Vagina (tissue), 2 donors: Measurements from ENCODE around the gene RAB20.

Source experiments
- POLR2AphosphoS5 ChIP-seq, 2 donors: sonication (generic); formaldehyde crosslinking; IDR thresholded peaks; one replicate each; pipeline ENCODE4 v1.9.0; 2017; ENCODE audit warnings: antibody characterized with exemption in 2 of 2, mild to moderate bottlenecking in 2 of 2, low read depth in 1 of 2; ENCODE audit not compliant: insufficient read depth in 1 of 2
- TF ChIP-seq, protein P1 (sequence below), 3 experiments: fragments of 450-650 bp in 2 of 3; fragments of 200-600 bp in 1 of 3; sonication (generic) in 1 of 3; IDR thresholded peaks; one replicate each; pipeline ENCODE4 v1.5.1; 2017 to 2019; ENCODE audit warnings: antibody characterized with exemption in 3 of 3, mild to moderate bottlenecking in 2 of 3, moderate library complexity in 2 of 3

DNA sequence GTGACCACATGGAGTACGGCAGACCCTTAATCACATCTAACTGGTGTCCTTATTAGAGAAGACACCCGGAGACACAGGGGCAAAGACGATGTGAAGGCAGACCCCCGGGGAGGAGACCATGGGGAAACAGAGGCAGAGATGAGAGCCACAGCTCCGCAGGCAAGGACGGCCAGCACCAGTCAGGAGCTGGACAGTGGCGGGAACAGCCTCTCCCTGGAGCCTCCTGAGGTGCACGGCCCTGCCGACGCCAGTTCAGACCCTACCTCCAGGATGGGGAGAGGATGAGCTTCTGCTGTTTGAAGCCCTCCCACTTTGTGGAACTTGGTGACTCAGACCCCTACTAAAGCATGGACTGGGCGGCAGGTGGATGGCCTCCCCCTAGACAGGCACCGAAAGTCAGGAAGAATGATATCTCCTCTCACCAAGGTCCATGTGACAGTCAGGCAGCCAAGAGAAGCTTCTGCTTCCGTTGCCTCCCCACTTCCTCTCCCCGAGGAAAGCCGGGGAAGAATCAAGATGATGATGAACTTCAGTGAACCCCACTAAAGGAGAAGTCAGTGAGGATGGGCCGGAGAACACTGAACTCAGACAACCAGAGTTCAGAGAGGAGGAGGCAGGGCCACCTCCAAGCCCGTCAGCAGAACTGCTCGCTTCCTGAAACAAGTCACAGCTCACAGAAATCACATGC, 25.4 kb downstream of the RAB20 start:
- no peak for TF ChIP-seq POLR2AphosphoS5 (IDR thresholded peaks at IDR 0.05; ENCODE audit: insufficient read depth in 1 of 2, low read depth in 1 of 2)
- TF ChIP-seq, protein P1, sequence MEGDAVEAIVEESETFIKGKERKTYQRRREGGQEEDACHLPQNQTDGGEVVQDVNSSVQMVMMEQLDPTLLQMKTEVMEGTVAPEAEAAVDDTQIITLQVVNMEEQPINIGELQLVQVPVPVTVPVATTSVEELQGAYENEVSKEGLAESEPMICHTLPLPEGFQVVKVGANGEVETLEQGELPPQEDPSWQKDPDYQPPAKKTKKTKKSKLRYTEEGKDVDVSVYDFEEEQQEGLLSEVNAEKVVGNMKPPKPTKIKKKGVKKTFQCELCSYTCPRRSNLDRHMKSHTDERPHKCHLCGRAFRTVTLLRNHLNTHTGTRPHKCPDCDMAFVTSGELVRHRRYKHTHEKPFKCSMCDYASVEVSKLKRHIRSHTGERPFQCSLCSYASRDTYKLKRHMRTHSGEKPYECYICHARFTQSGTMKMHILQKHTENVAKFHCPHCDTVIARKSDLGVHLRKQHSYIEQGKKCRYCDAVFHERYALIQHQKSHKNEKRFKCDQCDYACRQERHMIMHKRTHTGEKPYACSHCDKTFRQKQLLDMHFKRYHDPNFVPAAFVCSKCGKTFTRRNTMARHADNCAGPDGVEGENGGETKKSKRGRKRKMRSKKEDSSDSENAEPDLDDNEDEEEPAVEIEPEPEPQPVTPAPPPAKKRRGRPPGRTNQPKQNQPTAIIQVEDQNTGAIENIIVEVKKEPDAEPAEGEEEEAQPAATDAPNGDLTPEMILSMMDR (IDR thresholded peaks at IDR 0.05), result no peak
